ENCODE measurements around the gene ZNF524.
A peak's percentile ranks its signal among the peaks of the same experiment; 100 is the strongest.

Gene ZNF524

GRCh38 chr19:55643887-55644176 lies 43.7 kb downstream of the ZNF524 start:
- no peak for DNase-seq

GRCh38 chr19:55644191-55644833 lies 44.2 kb downstream of the ZNF524 start:
- DNase-seq = no peak

GRCh38 chr19:55644842-55645511 lies 44.9 kb downstream of the ZNF524 start:
- DNase-seq = no peak

- no peak for DNase-seq
Measured at GRCh38 chr19:55645512-55645881, 45.4 kb downstream of the ZNF524 start.

GRCh38 chr19:55646889-55647731 lies 47.0 kb downstream of the ZNF524 start:
- DNase-seq = no peak

GRCh38 chr19:55647732-55648584 lies 47.9 kb downstream of the ZNF524 start, which contains the start of gene CCDC106:
CCDC106 (plus strand) TSS chr19:55648212; CDS start chr19:55649047, 835 bp downstream.
- DNase-seq = peak; percentile 37 to 73

- DNase-seq = no peak
Measured at GRCh38 chr19:55648585-55649267, 48.6 kb downstream of the ZNF524 start.

- DNase-seq = no peak
Measured at GRCh38 chr19:55649268-55650125, 49.4 kb downstream of the ZNF524 start.

GRCh38 chr19:55650126-55650557 lies 50.1 kb downstream of the ZNF524 start:
- DNase-seq = no peak

- no peak for DNase-seq
Measured at GRCh38 chr19:55650602-55651230, 50.6 kb downstream of the ZNF524 start.

- DNase-seq = no peak
Measured at GRCh38 chr19:55651236-55651635, 51.1 kb downstream of the ZNF524 start.

GRCh38 chr19:55652311-55653128 lies 52.4 kb downstream of the ZNF524 start:
- no peak for DNase-seq
